GM10266 (cell line): ENCODE results near the gene PSMB4.

Source experiments
- DNase-seq: peaks from one replicate; pipeline ENCODE4 v3.0.0; 2012; ENCODE audit errors: extremely low spot score
- TF ChIP-seq, protein P1 (sequence below): IDR thresholded peaks from 2 replicates; pipeline ENCODE4 v1.5.1; 2012; ENCODE audit warnings: mild to moderate bottlenecking, low read depth; ENCODE audit not compliant: control insufficient read depth, insufficient read depth; ENCODE audit errors: missing control alignments

Gene PSMB4

GRCh38 chr1:151367658-151368392 lies 31.5 kb upstream of the PSMB4 start:
- TF ChIP-seq, protein P1, sequence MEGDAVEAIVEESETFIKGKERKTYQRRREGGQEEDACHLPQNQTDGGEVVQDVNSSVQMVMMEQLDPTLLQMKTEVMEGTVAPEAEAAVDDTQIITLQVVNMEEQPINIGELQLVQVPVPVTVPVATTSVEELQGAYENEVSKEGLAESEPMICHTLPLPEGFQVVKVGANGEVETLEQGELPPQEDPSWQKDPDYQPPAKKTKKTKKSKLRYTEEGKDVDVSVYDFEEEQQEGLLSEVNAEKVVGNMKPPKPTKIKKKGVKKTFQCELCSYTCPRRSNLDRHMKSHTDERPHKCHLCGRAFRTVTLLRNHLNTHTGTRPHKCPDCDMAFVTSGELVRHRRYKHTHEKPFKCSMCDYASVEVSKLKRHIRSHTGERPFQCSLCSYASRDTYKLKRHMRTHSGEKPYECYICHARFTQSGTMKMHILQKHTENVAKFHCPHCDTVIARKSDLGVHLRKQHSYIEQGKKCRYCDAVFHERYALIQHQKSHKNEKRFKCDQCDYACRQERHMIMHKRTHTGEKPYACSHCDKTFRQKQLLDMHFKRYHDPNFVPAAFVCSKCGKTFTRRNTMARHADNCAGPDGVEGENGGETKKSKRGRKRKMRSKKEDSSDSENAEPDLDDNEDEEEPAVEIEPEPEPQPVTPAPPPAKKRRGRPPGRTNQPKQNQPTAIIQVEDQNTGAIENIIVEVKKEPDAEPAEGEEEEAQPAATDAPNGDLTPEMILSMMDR = no peak
- DNase-seq = no peak

DNA sequence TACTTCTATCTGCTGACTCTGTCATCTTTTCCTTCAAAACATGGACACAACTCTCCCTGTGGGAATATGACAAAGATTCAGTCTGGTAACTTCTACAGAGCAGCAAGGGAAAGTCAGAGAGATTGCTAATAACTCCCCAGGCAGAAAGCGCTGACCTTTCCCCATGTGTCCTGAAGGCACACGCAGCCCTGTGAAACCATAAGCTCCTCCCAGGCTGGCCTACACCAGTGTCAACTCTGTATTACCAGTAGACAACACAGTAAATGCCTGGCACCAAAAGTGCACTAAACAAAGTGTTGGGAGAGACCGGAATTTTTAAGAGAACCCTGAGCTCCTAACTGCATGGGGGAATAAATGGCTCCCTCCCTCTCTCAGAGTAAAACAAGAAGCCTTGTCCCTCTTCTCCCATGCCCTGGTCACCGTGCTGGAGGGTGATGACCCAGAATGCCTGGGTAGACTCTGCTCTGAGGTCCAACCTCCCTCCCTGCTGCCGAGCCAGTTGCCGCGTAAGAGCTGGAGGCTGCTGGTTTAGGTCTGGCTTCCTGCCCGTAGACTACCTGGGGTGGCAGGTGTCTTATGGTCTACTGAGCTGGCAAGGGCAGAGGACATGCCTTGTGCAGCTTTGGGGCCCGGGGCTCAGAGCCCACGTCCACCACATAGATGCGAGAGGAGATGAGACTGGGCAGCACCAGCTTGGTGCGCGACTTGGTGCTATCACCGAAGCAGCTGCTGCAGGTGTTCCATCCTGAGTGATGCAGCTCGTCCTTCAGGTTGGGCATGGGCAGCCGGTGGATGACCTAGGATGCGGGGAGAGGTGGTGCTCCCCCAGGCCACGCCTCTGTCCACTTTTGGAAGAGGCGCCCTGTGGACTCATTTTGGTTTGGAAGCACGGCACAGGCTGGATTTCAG lies 30.7 kb upstream of the PSMB4 start:
- no peak for DNase-seq

GRCh38 chr1:151369302-151369610 lies 30.1 kb upstream of the PSMB4 start:
- no peak for DNase-seq
- TF ChIP-seq, protein P1 = no peak

More for the DNA sequence above, 30.7 kb upstream of the PSMB4 start:
- TF ChIP-seq, protein P1 = no peak

DNA sequence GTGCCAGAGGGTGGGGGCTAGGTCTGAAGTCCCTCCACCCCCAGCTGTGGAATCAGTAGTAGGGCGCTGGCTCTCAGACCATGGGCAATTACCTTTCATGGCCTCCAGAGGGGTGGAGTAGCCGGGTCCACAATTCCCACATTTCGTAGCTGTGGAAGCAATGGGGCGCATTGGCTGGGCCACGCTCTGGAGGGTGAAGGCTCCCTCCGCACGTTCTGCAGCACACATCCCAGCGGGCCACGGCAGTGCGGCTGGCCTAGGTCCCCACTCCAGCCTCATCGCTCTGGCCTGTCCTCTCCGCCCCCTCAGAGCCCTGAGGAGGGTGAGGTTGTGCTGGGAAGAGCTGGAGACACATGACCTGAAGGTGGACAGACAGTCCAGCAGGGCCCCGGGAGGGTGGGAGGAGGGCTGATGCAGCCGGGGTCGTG lies 29.7 kb upstream of the PSMB4 start:
- DNase-seq = no peak
- TF ChIP-seq, protein P1 = no peak

- no peak for DNase-seq
- TF ChIP-seq, protein P1 = no peak
Measured at GRCh38 chr1:151370211-151370911, 29.0 kb upstream of the PSMB4 start.

DNA sequence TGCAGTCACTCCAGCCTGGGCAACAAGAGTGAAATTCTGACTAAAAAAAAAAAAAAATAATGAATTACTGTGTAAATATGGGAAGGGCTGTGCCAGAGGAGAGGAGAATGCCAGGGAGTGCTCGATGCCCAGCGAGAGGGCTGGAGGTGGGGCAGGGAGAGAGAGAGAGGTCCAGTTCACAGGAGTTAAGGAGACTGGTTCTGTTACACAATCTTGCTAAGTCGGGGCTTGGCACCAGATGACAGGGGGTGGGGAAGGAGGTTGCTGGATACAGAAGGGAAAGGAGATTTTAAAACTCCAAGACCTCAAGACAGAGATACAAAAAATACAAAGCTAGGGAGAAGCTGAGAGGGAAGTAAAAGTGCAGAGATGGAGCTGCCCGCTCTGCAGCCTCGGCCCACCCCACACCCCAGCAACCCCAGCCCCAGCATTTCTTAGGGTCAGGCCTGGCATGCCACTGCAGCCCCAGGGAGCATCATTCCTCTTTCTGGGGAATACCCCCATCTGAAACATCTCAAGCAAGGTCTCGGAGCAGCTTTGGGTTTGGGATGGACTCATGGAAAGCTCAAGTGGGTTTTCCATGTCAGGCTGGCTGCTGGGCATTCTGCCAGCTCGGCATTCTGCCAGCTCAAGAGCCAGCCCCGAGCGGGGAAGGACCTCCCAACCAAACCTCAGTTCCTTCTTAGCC lies 27.9 kb upstream of the PSMB4 start:
- TF ChIP-seq, protein P1 = no peak
- DNase-seq = no peak
